OCI-LY3 (cell line): ENCODE results near the gene AGBL1.

ENCODE experiments used
- H2AFZ ChIP-seq: fragments of 200-600, 300-600 bp; shearing (Covaris generic); 2 replicates; pipeline ENCODE4 v1.6.0; 2014; ENCODE audit warnings: antibody characterized with exemption, low read depth, low read length
- H3K27ac ChIP-seq: fragments of 200-600, 300-600 bp; sonication (generic); 2 replicates; pipeline ENCODE4 v1.5.1; 2014; ENCODE audit warnings: mild to moderate bottlenecking, low read length, moderate library complexity, mixed read lengths
- H3K27me3 ChIP-seq: fragments of 200-600, 300-600 bp; sonication (generic); 2 replicates; pipeline ENCODE4 v1.6.1; 2014; ENCODE audit warnings: low read depth, low read length, mixed read lengths
- H3K36me3 ChIP-seq: fragments of 200-600, 300-600 bp; sonication (generic); replicated peaks from 2 replicates; pipeline ENCODE3; 2014; ENCODE audit warnings: low read depth, low read length, mixed read lengths
- H3K4me1 ChIP-seq: fragments of 300-600, 200-600 bp; sonication (generic); 2 replicates; pipeline ENCODE4 v1.6.1; 2014; ENCODE audit warnings: low read length, mixed read lengths
- H3K4me2 ChIP-seq: fragments of 200-600, 300-600 bp; sonication (generic); 2 replicates; pipeline ENCODE4 v1.6.1; 2014; ENCODE audit warnings: low read length, mixed read lengths
- H3K4me3 ChIP-seq: fragments of 300-600, 200-600 bp; sonication (generic); 2 replicates; pipeline ENCODE4 v1.5.1; 2014; ENCODE audit warnings: antibody characterized with exemption, mild to moderate bottlenecking, low read length, moderate library complexity
- H3K79me2 ChIP-seq: fragments of 300-600, 200-600 bp; shearing (Covaris generic); 2 replicates; pipeline ENCODE4 v1.6.1; 2014; ENCODE audit warnings: mild to moderate bottlenecking, low read length, mixed read lengths
- H3K9ac ChIP-seq: fragments of 300-600, 200-600 bp; shearing (Covaris generic); 2 replicates; pipeline ENCODE4 v1.6.0; 2014; ENCODE audit warnings: mild to moderate bottlenecking, low read length, moderate library complexity
- H3K9me3 ChIP-seq: fragments of 200-600, 300-600 bp; shearing (Covaris generic); 2 replicates; pipeline ENCODE4 v1.6.1; 2014; ENCODE audit warnings: low read length, mixed read lengths; ENCODE audit not compliant: insufficient read depth
- H4K20me1 ChIP-seq: fragments of 200-600, 300-600 bp; sonication (generic); 2 replicates; pipeline ENCODE4 v1.6.1; 2016; ENCODE audit warnings: low read length, mixed read lengths; ENCODE audit not compliant: insufficient read depth
- CTCF ChIP-seq: fragments of 200-600, 300-600 bp; sonication (generic); IDR thresholded peaks from 2 replicates; pipeline ENCODE4 v1.5.1; 2014; ENCODE audit warnings: antibody characterized with exemption, low read length, low read depth
- EZH2phosphoT487 ChIP-seq: fragments of 200-600 bp; shearing (Covaris generic); IDR thresholded peaks from 2 replicates; pipeline ENCODE4 v1.6.1; 2018; ENCODE audit warnings: antibody characterized with exemption, mixed run types, low read depth

Gene AGBL1

GRCh38 chr15:86263230-86263629 lies 183.6 kb downstream of the AGBL1 start:
- H3K27ac ChIP-seq = no peak overlapping the region
- H3K36me3 ChIP-seq = no peaks in the 10 kb centered on the region
- H3K27me3 ChIP-seq = 0 out of 2 replicates have a peak, but pooled peaks cover 5% of the 10 kb centered on the region
- TF ChIP-seq EZH2phosphoT487 (no peak), CTCF (no peak)
- no peaks in the 10 kb centered on the region for H4K20me1 ChIP-seq
- no peak overlapping the region for H3K9ac ChIP-seq
- H3K4me1 ChIP-seq = no peaks in the 10 kb centered on the region
- H2AFZ ChIP-seq = no peak overlapping the region
- no peaks in the 10 kb centered on the region for H3K79me2 ChIP-seq
- no peak overlapping the region for H3K4me3 ChIP-seq
- H3K4me2 ChIP-seq = no peak overlapping the region
- no peaks in the 10 kb centered on the region for H3K9me3 ChIP-seq

- no peak overlapping the region for H3K4me2 ChIP-seq
- H3K36me3 ChIP-seq = no peaks in the 10 kb centered on the region
- H4K20me1 ChIP-seq = no peaks in the 10 kb centered on the region
- no peak overlapping the region for H3K4me3 ChIP-seq
- no peaks in the 10 kb centered on the region for H3K4me1 ChIP-seq
- H3K79me2 ChIP-seq = no peaks in the 10 kb centered on the region
- H3K27me3 ChIP-seq = 0 out of 2 replicates have a peak, but pooled peaks cover 5% of the 10 kb centered on the region
- no peak overlapping the region for H2AFZ ChIP-seq
- H3K9ac ChIP-seq = no peak overlapping the region
- H3K9me3 ChIP-seq = no peaks in the 10 kb centered on the region
- no peak overlapping the region for H3K27ac ChIP-seq
- TF ChIP-seq EZH2phosphoT487 = no peak
- TF ChIP-seq CTCF = no peak
Observed at GRCh38 chr15:86266896-86267484, 187.3 kb downstream of the AGBL1 start.

GRCh38 chr15:86267892-86268291 lies 188.2 kb downstream of the AGBL1 start:
- no peak for TF ChIP-seq CTCF
- no peak for TF ChIP-seq EZH2phosphoT487
- no peak overlapping the region for H3K4me2 ChIP-seq
- no peaks in the 10 kb centered on the region for H3K36me3 ChIP-seq
- H3K79me2 ChIP-seq = no peaks in the 10 kb centered on the region
- no peak overlapping the region for H3K4me3 ChIP-seq
- no peaks in the 10 kb centered on the region for H4K20me1 ChIP-seq
- no peak overlapping the region for H3K27ac ChIP-seq
- no peaks in the 10 kb centered on the region for H3K9me3 ChIP-seq
- H3K27me3 ChIP-seq = 0 out of 2 replicates have a peak, but pooled peaks cover 5% of the 10 kb centered on the region
- H2AFZ ChIP-seq = no peak overlapping the region
- H3K4me1 ChIP-seq = no peaks in the 10 kb centered on the region
- no peak overlapping the region for H3K9ac ChIP-seq

GRCh38 chr15:86268558-86268957 lies 188.9 kb downstream of the AGBL1 start:
- H3K27ac ChIP-seq = no peak overlapping the region
- 0 out of 2 replicates have a peak, but pooled peaks cover 5% of the 10 kb centered on the region for H3K27me3 ChIP-seq

More at GRCh38 chr15:86268558-86268957, 188.9 kb downstream of the AGBL1 start:
- H2AFZ ChIP-seq = no peak overlapping the region
- no peaks in the 10 kb centered on the region for H3K79me2 ChIP-seq
- H3K9ac ChIP-seq = no peak overlapping the region
- H3K36me3 ChIP-seq = no peaks in the 10 kb centered on the region
- H3K9me3 ChIP-seq = no peaks in the 10 kb centered on the region
- no peaks in the 10 kb centered on the region for H4K20me1 ChIP-seq
- no peaks in the 10 kb centered on the region for H3K4me1 ChIP-seq
- H3K4me3 ChIP-seq = no peak overlapping the region
- H3K4me2 ChIP-seq = no peak overlapping the region
- TF ChIP-seq EZH2phosphoT487 (no peak), CTCF (no peak)
